Measurements from ENCODE around the gene VTN.
A peak's percentile ranks its signal among the peaks of the same experiment; 100 is the strongest.
"Not testable (repeated sequence)": the region's sequence is repeated elsewhere in the genome, so short reads cannot be mapped to it uniquely, and the experiment has no call there.

The VTN gene

GRCh38 chr17:28346199-28346580 lies 23.9 kb downstream of the VTN start:
- no peak for DNase-seq
- in situ Hi-C loops (cut with MboI; ENCODE audit: low pct_unique_long_range_greater_than_20kb, low sequenced_read_pairs), result no loop called here

DNA sequence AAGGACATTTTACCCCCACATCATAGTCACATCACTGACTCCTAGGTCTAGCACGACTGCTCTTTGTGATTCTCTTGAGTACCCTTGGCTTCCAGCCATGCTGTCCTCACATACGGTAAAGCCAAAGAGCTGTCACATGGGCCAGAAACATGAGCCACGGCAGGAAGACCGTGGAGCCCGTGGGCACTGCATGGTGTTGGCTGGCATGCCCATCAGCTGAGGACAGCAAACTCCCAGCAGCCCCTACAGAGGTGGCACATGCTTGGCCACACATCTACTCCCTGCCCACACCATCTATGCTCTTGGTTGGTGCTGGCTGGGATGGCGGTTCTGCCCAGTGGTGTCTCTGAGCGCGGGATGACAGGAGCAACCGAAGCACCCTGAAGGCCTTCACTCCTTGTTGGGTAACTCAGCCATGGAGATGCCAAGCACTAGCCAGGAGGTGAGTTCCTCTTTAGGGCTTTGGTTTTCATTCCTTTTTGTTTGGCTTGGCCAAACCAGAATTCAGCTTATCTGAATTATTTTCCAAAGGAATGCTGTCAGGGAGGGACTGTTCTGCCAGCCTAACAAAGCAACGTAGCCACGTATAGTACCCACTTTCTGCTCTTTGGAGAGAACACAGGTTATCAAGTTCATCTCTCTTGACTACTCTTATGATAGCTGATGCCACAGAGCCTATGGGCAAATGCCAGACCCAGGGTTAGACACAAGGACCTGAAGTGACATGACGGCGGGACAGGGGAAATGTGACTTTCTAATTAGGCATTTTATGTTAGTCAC lies 24.5 kb downstream of the VTN start:
- in situ Hi-C loops (cut with MboI; ENCODE audit: low pct_unique_long_range_greater_than_20kb, low sequenced_read_pairs), result no loop called here

DNA sequence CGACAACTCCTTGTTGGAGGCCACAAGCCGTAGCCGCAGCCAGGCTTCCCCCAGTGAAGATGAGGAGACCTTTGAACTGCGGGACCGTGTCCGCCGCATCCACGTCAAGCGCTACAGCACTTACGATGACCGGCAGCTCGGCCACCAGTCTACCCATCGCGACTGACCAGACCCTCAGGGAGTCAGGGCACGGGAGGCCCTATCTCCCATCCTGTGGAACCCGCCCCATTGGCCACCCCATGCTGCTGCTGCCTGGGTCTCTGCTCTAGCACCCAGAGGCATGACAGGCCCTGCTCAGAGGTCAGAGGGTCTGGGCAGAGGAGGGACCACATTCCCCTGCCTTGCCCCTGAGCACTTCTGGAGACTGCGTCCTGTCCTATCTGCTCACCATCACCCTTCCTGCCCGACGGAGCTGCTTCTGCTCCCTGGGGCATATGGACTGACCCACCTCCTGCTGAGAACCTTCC lies 25.6 kb downstream of the VTN start:
- in situ Hi-C loops (cut with MboI; ENCODE audit: low pct_unique_long_range_greater_than_20kb, low sequenced_read_pairs), result no loop called here
- no peak for DNase-seq

More for the DNA sequence above, 24.5 kb downstream of the VTN start:
- no peak for DNase-seq

DNA sequence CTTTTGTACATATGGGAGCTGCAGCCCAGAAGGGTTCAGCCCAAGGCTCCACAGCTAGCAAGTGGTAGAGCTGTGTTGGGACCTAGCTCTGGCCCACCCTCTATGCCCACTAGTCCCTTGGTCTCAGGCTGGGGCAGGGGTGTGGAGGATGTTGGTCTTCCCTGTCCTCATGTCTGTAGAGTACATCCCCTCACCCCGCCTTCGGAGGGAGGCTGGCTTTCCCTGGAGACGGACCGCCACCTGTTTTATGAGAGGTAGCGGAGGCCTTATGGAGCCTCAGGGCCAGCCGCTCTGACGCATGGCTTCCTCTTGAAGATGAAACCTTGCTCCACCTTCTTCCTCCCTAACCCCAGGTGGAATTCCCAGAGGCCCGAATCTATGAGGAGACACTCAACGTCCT lies 26.1 kb downstream of the VTN start:
- no peak for DNase-seq

DNA sequence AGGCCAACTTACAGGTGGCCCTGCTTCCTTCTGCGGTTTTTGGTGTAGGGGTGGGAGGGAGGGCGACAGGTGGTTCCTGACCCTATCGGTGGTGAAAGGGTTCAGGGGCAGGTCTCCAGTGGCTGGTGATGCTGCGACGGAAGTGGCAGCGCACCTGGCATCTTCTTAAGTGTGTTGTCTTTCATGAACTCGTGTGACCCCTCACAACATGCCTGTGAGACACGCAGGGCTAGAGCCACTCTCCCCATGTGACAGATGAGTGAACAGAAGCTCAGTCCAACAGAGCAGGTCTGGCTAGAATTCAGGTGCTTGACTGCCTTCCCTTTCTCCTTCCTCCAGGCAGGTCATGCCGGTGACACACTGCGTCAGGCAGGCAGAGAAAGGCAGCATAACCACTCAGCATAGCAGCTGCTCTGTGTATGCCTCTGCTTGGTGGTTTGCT lies 26.6 kb downstream of the VTN start:
- DNase-seq, result no peak
- in situ Hi-C loops (cut with MboI; ENCODE audit: low pct_unique_long_range_greater_than_20kb, low sequenced_read_pairs), result no loop called here

More for the DNA sequence above, 26.1 kb downstream of the VTN start:
- in situ Hi-C loops (cut with MboI; ENCODE audit: low pct_unique_long_range_greater_than_20kb, low sequenced_read_pairs), result no loop called here

GRCh38 chr17:28342313-28342712 lies 27.8 kb downstream of the VTN start:
- DNase-seq, result no peak
- in situ Hi-C loops (cut with MboI; ENCODE audit: low pct_unique_long_range_greater_than_20kb, low sequenced_read_pairs), result no loop called here

DNA sequence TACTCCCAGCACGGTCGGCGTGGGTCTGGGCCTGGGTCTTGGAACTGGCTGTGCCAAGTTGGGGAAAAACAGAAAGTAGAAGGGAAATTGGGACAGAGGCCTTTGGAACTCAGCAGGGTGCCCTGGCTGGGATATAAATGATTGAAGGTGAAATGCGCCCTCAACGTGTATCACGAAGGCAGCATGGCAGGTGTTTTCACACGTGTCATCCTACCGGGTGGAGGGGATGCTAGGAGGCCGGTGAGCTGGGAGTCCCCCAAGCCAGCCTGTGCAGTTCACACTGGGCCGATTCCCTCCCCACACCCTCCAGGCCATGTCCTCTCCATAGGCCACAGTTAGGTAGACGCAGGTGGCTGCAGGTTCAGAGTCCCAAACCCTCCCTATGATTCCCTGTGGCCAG lies 28.6 kb downstream of the VTN start:
- no peak for DNase-seq
- in situ Hi-C loops (cut with MboI; ENCODE audit: low pct_unique_long_range_greater_than_20kb, low sequenced_read_pairs), result no loop called here

- in situ Hi-C loops (cut with MboI; ENCODE audit: low pct_unique_long_range_greater_than_20kb, low sequenced_read_pairs), result no loop called here
Observed at GRCh38 chr17:28340374-28340773, 29.7 kb downstream of the VTN start.

GRCh38 chr17:28339431-28339830 lies 30.7 kb downstream of the VTN start:
- no peak for DNase-seq
- in situ Hi-C loops (cut with MboI; ENCODE audit: low pct_unique_long_range_greater_than_20kb, low sequenced_read_pairs), result no loop called here

More at GRCh38 chr17:28340374-28340773, 29.7 kb downstream of the VTN start:
- DNase-seq, result no peak

DNA sequence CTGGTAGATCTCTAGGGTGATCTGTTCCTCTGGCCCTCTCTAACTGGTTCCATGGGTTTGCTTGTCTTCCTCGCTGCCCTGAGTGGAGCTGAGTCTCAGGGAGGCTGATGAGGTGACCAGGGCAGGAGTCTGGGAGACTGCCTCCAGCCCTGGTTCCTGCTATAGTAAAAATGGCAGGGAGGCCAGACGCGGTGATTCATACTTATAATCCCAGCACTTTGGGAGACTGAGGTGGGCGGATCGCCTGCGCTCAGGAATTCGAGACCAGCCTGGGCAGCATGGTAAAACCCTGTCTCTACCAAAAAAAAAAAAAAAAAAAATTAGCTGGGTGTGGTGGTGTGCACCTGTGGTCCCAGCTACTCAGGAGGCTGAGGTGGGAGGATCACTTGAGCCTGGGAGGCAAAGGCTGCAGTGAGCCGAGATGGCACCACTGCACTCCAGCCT lies 31.3 kb downstream of the VTN start:
- in situ Hi-C loops (cut with MboI; ENCODE audit: low pct_unique_long_range_greater_than_20kb, low sequenced_read_pairs); DNase-seq: not testable (repeated sequence)

DNA sequence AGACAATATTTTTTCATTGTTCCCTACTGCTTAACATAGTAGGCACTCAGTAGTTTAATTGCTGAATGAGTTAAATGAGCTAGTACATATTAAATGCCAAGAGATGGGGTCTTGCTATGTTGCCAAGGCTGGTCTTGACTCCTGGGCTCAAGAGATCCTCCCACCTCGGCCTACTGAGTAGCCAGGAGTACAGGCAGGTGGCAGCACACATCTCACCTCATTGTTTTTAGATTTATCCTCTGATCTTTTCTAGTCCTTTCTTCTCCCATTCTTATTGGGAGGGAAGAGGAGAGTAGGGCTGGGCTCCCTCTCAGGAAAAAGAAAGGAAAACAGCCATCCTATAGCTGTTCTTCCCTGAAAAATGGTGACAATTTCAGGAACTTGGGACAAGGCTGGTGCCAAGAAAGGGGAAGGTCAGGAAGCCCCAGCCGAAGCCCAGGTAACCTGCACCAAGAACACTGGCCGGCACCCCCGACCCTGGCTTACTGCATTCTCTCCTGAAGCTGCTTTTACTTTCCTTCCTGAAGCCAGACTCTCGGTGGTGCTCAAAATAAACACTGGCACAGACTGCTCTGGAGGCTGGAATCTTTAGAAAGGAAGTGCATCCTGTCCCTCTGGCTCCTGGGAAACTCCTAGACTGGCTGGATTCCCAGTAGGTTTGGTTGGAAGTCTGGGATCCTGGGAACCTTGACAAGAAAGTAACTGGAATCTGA lies 31.9 kb downstream of the VTN start:
- no peak for DNase-seq
- in situ Hi-C loops (cut with MboI; ENCODE audit: low pct_unique_long_range_greater_than_20kb, low sequenced_read_pairs), result no loop called here

- DNase-seq, result peak; percentile 45
- in situ Hi-C loops (cut with MboI; ENCODE audit: low pct_unique_long_range_greater_than_20kb, low sequenced_read_pairs), result no loop called here
Observed at GRCh38 chr17:28335959-28336871, 33.9 kb downstream of the VTN start.

- peak; percentile 99 for DNase-seq
- in situ Hi-C loops (cut with MboI; ENCODE audit: low pct_unique_long_range_greater_than_20kb, low sequenced_read_pairs), result no loop called here
Observed at GRCh38 chr17:28335201-28335958, 34.7 kb downstream of the VTN start, which contains the start of the genes IFT20 and TNFAIP1. TSS of gene IFT20 (minus strand) at chr17:28335472. CDS start at chr17:28331985, 3,487 bp downstream. TSS of gene TNFAIP1 (plus strand) at chr17:28335761. CDS start at chr17:28339522, 3,761 bp downstream.

DNA sequence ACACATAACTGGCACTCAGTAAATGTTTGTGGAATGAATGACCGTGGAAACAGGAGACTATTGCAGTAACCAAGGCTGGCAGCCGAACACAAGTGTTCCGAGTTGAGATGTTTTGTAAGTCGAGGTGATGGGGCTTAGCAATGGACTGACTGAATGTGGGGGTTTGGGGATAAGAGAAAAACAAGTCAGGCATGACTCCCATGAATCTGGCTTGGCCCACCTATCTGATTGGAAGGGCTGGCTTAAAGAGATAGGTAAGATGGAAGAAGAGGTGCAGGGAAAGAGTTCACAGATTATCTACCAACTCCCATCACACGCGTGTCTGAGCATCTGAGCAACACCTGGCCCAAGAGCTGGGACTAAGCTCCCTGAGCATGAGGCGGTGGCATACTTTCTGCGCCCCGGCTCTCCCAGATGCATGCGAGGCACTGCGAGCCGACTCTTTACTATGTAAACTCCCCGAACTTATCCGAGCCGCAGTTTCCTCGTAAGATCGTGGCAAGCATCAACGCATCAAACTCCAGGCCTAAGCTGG lies 35.4 kb downstream of the VTN start:
- DNase-seq, result no peak
- in situ Hi-C loops (cut with MboI; ENCODE audit: low pct_unique_long_range_greater_than_20kb, low sequenced_read_pairs), result no loop called here

GRCh38 chr17:28334171-28334570 lies 35.9 kb downstream of the VTN start:
- DNase-seq, result peak; percentile 41
- in situ Hi-C loops (cut with MboI; ENCODE audit: low pct_unique_long_range_greater_than_20kb, low sequenced_read_pairs), result no loop called here

- DNase-seq, result no peak
- in situ Hi-C loops (cut with MboI; ENCODE audit: low pct_unique_long_range_greater_than_20kb, low sequenced_read_pairs), result no loop called here
Observed at GRCh38 chr17:28333083-28333746, 36.9 kb downstream of the VTN start.

DNA sequence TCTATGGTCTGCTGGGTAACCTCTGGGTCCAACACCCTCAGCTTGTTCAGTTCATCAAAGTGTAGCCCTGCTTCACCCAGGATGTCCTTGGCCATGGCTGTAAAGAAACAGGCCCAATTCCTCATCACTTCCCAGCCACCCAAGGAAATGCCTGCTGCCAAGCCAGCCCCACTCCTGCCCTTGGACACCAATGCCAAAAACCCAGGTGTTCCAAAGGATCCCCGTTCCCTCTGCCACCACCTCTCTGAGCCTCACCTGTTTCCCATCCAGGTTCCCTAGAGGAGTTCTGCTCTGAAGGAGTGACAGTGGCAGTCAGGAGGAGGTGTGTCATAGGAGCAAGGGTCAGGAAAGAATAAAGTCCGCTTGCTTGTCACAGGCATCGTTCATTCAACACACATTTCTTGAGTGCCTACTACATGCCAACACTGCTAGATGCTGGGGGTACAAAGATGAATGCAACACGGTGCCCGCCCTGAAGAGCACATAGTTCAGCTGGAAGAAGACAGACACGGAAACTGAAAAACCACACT lies 38.2 kb downstream of the VTN start:
- in situ Hi-C loops (cut with MboI; ENCODE audit: low pct_unique_long_range_greater_than_20kb, low sequenced_read_pairs), result no loop called here
- no peak for DNase-seq

All from KBM-7 (cell line).